Measurements from ENCODE around the gene ALDH1L1. TPM values are rescaled to one million over a fixed set of nuclear protein-coding genes. Genes with fewer than 3 reads are reported as not detected.

ALDH1L1 gene
- total RNA-seq, 1 donor from 2014 or later: 23.1 TPM

- intact Hi-C loops (cut with DNase I): no loop called here
- ATAC-seq (no peak), DNase-seq (ENCODE audit: missing footprints) (no peak)
Measured at GRCh38 chr3:126199256-126199655, 18.9 kb upstream of the ALDH1L1 start.

GRCh38 chr3:126197854-126198584, 17.6 kb upstream of the ALDH1L1 start:
- DNase-seq (ENCODE audit: missing footprints): no peak
- ATAC-seq: peak; percentile 90
- intact Hi-C loops (cut with DNase I): loop anchor here (1.0 kb wide), 1 partner anchor 64 kb away; no protein-coding TSS in a partner anchor

GRCh38 chr3:126197343-126197742, 17.0 kb upstream of the ALDH1L1 start:
- ATAC-seq (no peak), DNase-seq (ENCODE audit: missing footprints) (no peak)
- intact Hi-C loops (cut with DNase I): no loop called here

GRCh38 chr3:126194713-126195305, 14.4 kb upstream of the ALDH1L1 start:
- intact Hi-C loops (cut with DNase I): no loop called here

GRCh38 chr3:126191246-126191645, 10.9 kb upstream of the ALDH1L1 start:
- intact Hi-C loops (cut with DNase I): no loop called here
- ATAC-seq (no peak), DNase-seq (ENCODE audit: missing footprints) (no peak)

More at GRCh38 chr3:126194713-126195305, 14.4 kb upstream of the ALDH1L1 start:
- ATAC-seq: no peak
- no peak for DNase-seq (ENCODE audit: missing footprints)

- intact Hi-C loops (cut with DNase I): loop anchor here (5.0 kb wide), 1 partner anchor 36 kb away; no protein-coding TSS in a partner anchor
- DNase-seq (ENCODE audit: missing footprints) (no peak), ATAC-seq (no peak)
Measured at GRCh38 chr3:126187920-126188319, 7.5 kb upstream of the ALDH1L1 start.

- intact Hi-C loops (cut with DNase I): loop anchor here (5.0 kb wide), 1 partner anchor 34 kb away; no protein-coding TSS in a partner anchor
- DNase-seq (ENCODE audit: missing footprints): no peak
- ATAC-seq: no peak
Measured at GRCh38 chr3:126186749-126187148, 6.4 kb upstream of the ALDH1L1 start.

GRCh38 chr3:126186271-126186670, 5.9 kb upstream of the ALDH1L1 start:
- intact Hi-C loops (cut with DNase I): loop anchor here (5.0 kb wide), 1 partner anchor 34 kb away; no protein-coding TSS in a partner anchor
- no peak for DNase-seq (ENCODE audit: missing footprints)

GRCh38 chr3:126184465-126185000, 4.1 kb upstream of the ALDH1L1 start:
- no peak for ATAC-seq
- intact Hi-C loops (cut with DNase I): loop anchor here (5.0 kb wide), 1 partner anchor 52 kb away; no protein-coding TSS in a partner anchor
- no peak for DNase-seq (ENCODE audit: missing footprints)

More at GRCh38 chr3:126186271-126186670, 5.9 kb upstream of the ALDH1L1 start:
- no peak for ATAC-seq

GRCh38 chr3:126181398-126181725, 976 bp upstream of the ALDH1L1 start:
- no peak for ATAC-seq
- intact Hi-C loops (cut with DNase I): loop anchor here (5.0 kb wide), 1 partner anchor 49 kb away; no protein-coding TSS in a partner anchor
- DNase-seq (ENCODE audit: missing footprints): no peak

GRCh38 chr3:126179825-126180476, 435 bp downstream of the ALDH1L1 start:
- DNase-seq (ENCODE audit: missing footprints) (peak; percentile 73), ATAC-seq (peak; percentile 80)
- intact Hi-C loops (cut with DNase I): loop anchor here (5.0 kb wide), 1 partner anchor 48 kb away; no protein-coding TSS in a partner anchor

GRCh38 chr3:126170073-126170777, 10.2 kb downstream of the ALDH1L1 start:
- no peak for ATAC-seq
- intact Hi-C loops (cut with DNase I): no loop called here

GRCh38 chr3:126167566-126167965, 12.8 kb downstream of the ALDH1L1 start:
- ATAC-seq (no peak), DNase-seq (ENCODE audit: missing footprints) (no peak)
- intact Hi-C loops (cut with DNase I): no loop called here

More at GRCh38 chr3:126170073-126170777, 10.2 kb downstream of the ALDH1L1 start:
- no peak for DNase-seq (ENCODE audit: missing footprints)

GRCh38 chr3:126166009-126166408, 14.4 kb downstream of the ALDH1L1 start:
- intact Hi-C loops (cut with DNase I): no loop called here
- DNase-seq (ENCODE audit: missing footprints) (no peak), ATAC-seq (no peak)

- DNase-seq (ENCODE audit: missing footprints) (no peak), ATAC-seq (no peak)
- intact Hi-C loops (cut with DNase I): no loop called here
Measured at GRCh38 chr3:126161309-126161708, 19.1 kb downstream of the ALDH1L1 start.

GRCh38 chr3:126160243-126161210, 19.9 kb downstream of the ALDH1L1 start:
- intact Hi-C loops (cut with DNase I): no loop called here
- no peak for DNase-seq (ENCODE audit: missing footprints)
- no peak for ATAC-seq

- DNase-seq (ENCODE audit: missing footprints) (no peak), ATAC-seq (no peak)
- intact Hi-C loops (cut with DNase I): no loop called here
Measured at GRCh38 chr3:126159476-126159875, 20.9 kb downstream of the ALDH1L1 start.

Measured in Right ventricle myocardium inferior (tissue), 1 donor.